Stimulated activated CD4-positive, alpha-beta T cell treated with anti-CD3 and anti-CD28 coated beads, TNF-alpha, amount 100 ng/mL, for 48 hours (primary cell): Measurements from ENCODE around the gene NOD1.

Experiments
- DNase-seq, 3 donors: peaks; one replicate each; pipeline ENCODE4 v3.0.0-alpha.2; 2020; ENCODE audit warnings: low read depth in 3 of 3

NOD1 gene

GRCh38 chr7:30450240-30450982 lies 28.2 kb downstream of the NOD1 start:
- DNase-seq, result no peak

GRCh38 chr7:30448461-30449189 lies 30.0 kb downstream of the NOD1 start:
- no peak for DNase-seq

GRCh38 chr7:30447466-30447865 lies 31.1 kb downstream of the NOD1 start:
- DNase-seq, result no peak

GRCh38 chr7:30446266-30446665 lies 32.3 kb downstream of the NOD1 start:
- no peak for DNase-seq

GRCh38 chr7:30445770-30446169 lies 32.8 kb downstream of the NOD1 start:
- DNase-seq, result peak; percentile 9 to 66 (median 57)

GRCh38 chr7:30437823-30438574 lies 40.6 kb downstream of the NOD1 start:
- no peak for DNase-seq

GRCh38 chr7:30436518-30436917 lies 42.1 kb downstream of the NOD1 start:
- no peak for DNase-seq

- DNase-seq, result no peak
Measured at GRCh38 chr7:30436046-30436445, 42.5 kb downstream of the NOD1 start.

- no peak for DNase-seq
Measured at GRCh38 chr7:30434140-30434799, 44.3 kb downstream of the NOD1 start.

- no peak for DNase-seq
Measured at GRCh38 chr7:30433506-30433905, 45.1 kb downstream of the NOD1 start.

GRCh38 chr7:30433082-30433481 lies 45.5 kb downstream of the NOD1 start:
- no peak for DNase-seq

GRCh38 chr7:30430777-30431176 lies 47.8 kb downstream of the NOD1 start:
- no peak for DNase-seq

GRCh38 chr7:30430276-30430675 lies 48.3 kb downstream of the NOD1 start:
- DNase-seq, result no peak

- no peak for DNase-seq
Measured at GRCh38 chr7:30429156-30429530, 49.4 kb downstream of the NOD1 start.

- DNase-seq, result no peak
Measured at GRCh38 chr7:30428246-30429155, 50.1 kb downstream of the NOD1 start.

- DNase-seq, result no peak
Measured at GRCh38 chr7:30427296-30428070, 51.1 kb downstream of the NOD1 start.

GRCh38 chr7:30424506-30424905 lies 54.1 kb downstream of the NOD1 start:
- DNase-seq, result no peak

- DNase-seq, result no peak
Measured at GRCh38 chr7:30423788-30424505, 54.6 kb downstream of the NOD1 start.

GRCh38 chr7:30422922-30423321 lies 55.7 kb downstream of the NOD1 start:
- no peak for DNase-seq
